ENCODE results near the gene B9D2.

- no peak for TF ChIP-seq CTCF (tag by site-specific recombination; IDR thresholded peaks at IDR 0.05)
- no peak for TF ChIP-seq ZNF146 (tag by site-specific recombination; IDR thresholded peaks at IDR 0.05)
- no peak for TF ChIP-seq ZNF114 (tag by site-specific recombination; IDR thresholded peaks at IDR 0.05)
- TF ChIP-seq ZNF843 (tag by site-specific recombination; IDR thresholded peaks at IDR 0.05) = no peak
- TF ChIP-seq, protein P1, sequence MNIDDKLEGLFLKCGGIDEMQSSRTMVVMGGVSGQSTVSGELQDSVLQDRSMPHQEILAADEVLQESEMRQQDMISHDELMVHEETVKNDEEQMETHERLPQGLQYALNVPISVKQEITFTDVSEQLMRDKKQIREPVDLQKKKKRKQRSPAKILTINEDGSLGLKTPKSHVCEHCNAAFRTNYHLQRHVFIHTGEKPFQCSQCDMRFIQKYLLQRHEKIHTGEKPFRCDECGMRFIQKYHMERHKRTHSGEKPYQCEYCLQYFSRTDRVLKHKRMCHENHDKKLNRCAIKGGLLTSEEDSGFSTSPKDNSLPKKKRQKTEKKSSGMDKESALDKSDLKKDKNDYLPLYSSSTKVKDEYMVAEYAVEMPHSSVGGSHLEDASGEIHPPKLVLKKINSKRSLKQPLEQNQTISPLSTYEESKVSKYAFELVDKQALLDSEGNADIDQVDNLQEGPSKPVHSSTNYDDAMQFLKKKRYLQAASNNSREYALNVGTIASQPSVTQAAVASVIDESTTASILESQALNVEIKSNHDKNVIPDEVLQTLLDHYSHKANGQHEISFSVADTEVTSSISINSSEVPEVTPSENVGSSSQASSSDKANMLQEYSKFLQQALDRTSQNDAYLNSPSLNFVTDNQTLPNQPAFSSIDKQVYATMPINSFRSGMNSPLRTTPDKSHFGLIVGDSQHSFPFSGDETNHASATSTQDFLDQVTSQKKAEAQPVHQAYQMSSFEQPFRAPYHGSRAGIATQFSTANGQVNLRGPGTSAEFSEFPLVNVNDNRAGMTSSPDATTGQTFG (tag by site-specific recombination; IDR thresholded peaks at IDR 0.05; ENCODE audit: borderline replicate concordance) = no peak
- TF ChIP-seq ZNF133 (tag by site-specific recombination; IDR thresholded peaks at IDR 0.05) = no peak
- no peak for TF ChIP-seq KLF1 (tag by site-specific recombination; IDR thresholded peaks at IDR 0.05)
- no peak for TF ChIP-seq ZNF274 (IDR thresholded peaks at IDR 0.05; ENCODE audit: low read length)
- TF ChIP-seq ZNF274 (tag by site-specific recombination; IDR thresholded peaks at IDR 0.05; ENCODE audit: borderline replicate concordance) = no peak
- TF ChIP-seq ZBTB49 (tag by site-specific recombination; IDR thresholded peaks at IDR 0.05; ENCODE audit: low read depth) = no peak
- no peak for TF ChIP-seq ZBTB26 (tag by site-specific recombination; optimal IDR thresholded peaks at IDR 0.05)
- no peak for TF ChIP-seq OSR2 (tag by site-specific recombination; IDR thresholded peaks at IDR 0.05)
- no peak for TF ChIP-seq ZNF510 (tag by site-specific recombination; IDR thresholded peaks at IDR 0.05; ENCODE audit: insufficient replicate concordance)
- TF ChIP-seq, protein P2, sequence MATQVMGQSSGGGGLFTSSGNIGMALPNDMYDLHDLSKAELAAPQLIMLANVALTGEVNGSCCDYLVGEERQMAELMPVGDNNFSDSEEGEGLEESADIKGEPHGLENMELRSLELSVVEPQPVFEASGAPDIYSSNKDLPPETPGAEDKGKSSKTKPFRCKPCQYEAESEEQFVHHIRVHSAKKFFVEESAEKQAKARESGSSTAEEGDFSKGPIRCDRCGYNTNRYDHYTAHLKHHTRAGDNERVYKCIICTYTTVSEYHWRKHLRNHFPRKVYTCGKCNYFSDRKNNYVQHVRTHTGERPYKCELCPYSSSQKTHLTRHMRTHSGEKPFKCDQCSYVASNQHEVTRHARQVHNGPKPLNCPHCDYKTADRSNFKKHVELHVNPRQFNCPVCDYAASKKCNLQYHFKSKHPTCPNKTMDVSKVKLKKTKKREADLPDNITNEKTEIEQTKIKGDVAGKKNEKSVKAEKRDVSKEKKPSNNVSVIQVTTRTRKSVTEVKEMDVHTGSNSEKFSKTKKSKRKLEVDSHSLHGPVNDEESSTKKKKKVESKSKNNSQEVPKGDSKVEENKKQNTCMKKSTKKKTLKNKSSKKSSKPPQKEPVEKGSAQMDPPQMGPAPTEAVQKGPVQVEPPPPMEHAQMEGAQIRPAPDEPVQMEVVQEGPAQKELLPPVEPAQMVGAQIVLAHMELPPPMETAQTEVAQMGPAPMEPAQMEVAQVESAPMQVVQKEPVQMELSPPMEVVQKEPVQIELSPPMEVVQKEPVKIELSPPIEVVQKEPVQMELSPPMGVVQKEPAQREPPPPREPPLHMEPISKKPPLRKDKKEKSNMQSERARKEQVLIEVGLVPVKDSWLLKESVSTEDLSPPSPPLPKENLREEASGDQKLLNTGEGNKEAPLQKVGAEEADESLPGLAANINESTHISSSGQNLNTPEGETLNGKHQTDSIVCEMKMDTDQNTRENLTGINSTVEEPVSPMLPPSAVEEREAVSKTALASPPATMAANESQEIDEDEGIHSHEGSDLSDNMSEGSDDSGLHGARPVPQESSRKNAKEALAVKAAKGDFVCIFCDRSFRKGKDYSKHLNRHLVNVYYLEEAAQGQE (tag by site-specific recombination; IDR thresholded peaks at IDR 0.05) = no peak
- TF ChIP-seq HOXD13 (CRISPR knock-in tag; IDR thresholded peaks at IDR 0.05; ENCODE audit: borderline replicate concordance) = no peak
Measured at GRCh38 chr19:41304706-41305483, 59.1 kb downstream of the B9D2 start.
